Raji (cell line): Measurements from ENCODE around the gene PACSIN3.

Experiments used
- POLR2A ChIP-seq: IDR thresholded peaks from 2 replicates; pipeline ENCODE4 v1.6.1; 2011; ENCODE audit warnings: low read depth, low read length, control low read depth; ENCODE audit not compliant: insufficient read depth

The PACSIN3 gene

DNA sequence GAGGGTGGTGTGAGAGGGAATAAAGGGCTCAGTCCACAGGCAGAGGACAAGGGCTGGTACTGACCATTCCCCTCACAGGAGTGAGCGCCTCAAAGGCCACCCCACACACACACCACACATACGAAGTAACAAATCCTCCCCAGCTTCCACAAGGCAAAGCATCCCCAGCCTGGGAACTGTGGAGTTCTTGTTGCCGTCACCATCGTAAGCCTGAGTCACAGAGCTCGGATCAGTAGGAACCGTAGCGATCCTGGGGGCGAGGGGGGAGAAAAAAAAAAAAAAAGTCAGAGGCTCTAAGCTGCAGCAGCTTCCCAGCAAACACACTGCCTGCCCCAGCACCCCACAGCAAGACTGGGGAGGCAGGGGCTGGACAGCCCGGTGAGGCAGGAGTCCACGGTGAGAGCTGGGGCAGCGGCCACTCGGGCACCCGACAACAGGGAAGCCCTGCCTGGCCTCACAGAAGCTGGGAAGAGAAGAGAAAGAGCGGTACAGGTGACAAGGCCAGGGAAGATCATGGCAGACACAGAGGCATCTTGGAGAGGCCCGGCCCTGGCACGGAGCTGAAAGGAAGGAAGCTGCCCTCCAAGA is 20.9 kb downstream of the PACSIN3 start:
- TF ChIP-seq POLR2A, result no peak

DNA sequence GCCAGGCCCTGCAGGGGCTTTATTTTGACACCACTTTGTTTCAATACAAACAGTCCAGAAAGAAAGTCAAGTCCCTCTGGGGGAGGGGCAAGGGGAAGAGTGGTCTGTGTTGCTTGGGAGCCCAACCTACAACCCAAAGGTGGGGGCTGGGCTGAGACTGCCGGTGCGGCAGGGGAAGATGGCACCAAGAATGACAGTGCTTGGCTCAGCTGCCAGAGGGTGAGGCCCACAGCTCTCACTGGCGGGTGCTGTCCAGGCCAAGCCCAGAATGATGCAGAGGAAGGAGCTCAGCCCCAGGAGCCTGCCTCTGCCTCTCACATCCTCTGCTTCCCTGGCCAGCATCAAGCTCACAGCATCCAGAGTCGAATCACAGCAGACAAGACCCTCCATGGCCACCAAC is 21.9 kb downstream of the PACSIN3 start:
- TF ChIP-seq POLR2A, result no peak

DNA sequence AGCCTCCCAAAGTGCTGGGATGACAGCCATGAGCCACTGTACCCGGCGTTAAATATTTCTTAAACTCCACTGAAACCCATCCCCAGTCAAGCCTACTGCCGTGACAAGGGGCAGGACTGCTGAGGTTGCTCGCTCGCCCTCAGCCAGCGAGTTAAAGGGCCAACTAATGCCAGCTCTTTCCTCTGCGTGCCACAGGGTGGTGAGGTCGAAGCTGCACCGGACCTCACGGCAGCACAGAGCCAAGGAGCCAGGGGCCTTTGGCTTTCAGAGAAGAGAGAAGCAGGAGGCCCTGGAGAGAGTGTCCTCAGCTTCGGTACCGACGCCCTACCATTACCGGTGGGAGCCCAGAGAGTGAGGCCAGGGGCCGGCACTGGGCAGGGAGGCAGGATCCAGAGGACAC is 22.3 kb downstream of the PACSIN3 start:
- no peak for TF ChIP-seq POLR2A

DNA sequence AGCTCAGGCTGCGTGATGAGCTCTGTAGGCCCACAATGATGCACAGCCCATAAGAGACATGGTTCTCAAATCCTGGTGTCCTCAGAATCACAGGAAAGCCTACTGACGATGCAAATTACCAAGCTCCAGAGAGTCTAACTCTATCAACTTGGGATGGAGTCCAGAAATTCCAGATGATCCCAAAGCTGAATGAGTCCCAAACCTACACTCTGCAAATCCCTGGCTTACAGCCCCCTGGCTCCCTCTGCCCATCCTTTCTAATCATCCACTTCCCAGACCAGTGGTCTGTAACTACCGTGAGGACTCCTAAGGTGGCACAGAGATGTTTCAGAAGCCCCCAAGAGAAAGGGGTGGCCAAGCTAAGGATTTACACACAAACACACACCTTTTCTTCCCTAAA is 23.0 kb downstream of the PACSIN3 start:
- no peak for TF ChIP-seq POLR2A

DNA sequence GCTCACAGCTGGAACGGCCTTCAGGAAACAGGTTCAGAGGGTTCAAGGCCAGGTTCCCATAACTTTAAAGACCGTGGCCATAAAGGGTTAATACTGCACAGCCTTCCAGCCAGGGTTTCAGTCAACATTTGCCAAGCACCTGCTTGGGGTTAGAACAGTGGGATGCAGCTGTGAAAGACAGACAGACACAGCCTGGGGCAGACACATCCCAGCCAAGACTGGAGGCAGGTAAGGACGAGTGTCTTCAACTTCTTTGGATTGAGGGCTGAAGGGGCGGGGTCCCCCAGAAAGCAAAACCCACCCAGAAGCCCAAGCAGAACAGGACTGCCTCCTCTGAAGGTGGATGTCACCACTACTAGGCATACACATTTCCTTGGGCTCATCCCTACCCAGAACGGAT is 23.8 kb downstream of the PACSIN3 start:
- no peak for TF ChIP-seq POLR2A

DNA sequence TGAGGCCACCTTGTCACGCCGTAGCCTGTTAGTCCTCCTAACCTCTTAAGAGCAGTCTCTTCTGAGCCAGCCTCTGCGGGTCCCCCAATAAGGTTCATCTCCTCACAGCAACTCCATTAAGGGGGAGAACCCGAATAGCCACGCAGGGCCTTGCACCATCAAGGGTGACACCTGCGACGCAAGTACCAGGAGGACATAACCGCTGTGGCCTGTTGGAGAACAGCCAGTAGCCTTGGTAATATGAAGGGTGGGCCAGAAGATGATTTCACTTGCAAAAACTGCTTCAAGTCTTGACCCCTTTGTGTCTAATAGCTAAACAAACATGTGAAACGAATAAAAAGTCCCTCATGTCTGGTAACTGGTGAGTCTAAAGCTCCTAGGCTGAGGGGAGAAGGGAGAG is 24.3 kb downstream of the PACSIN3 start:
- TF ChIP-seq POLR2A, result no peak

DNA sequence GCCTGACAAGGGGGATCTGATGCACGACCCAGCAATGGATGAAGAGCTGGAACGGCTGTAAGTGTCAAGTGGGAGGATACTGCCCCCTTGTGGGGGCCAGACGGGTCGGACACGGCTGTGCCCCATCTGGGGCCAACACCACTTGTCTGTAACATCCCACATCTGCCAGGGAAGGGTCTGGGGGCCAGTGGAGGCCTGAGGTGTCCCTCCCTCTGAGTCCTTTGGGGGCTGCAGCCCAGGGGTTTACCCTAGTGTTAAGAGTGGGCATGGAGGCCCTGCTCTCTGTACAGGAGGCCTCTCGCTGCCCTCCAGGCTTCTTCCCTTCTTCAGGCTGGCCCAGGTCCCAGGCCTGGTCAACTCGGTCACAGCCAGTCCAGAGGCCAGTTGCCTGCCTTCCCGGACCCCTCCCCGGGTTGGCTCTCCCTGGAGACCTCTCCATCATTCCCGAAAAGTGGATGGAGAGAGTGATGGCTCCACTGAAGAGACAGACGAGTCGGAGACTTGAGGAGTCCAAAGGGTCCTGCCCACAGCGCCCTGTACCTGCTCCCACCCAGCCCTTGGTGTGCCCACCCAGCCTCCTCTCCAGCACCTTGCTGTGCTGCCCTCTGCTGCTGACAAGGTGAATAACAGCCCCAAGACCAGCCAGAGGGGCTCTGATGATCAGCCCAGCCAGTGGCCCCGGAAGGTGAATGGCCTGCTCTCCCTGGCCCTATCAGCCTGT is 24.9 kb downstream of the PACSIN3 start:
- no peak for TF ChIP-seq POLR2A

DNA sequence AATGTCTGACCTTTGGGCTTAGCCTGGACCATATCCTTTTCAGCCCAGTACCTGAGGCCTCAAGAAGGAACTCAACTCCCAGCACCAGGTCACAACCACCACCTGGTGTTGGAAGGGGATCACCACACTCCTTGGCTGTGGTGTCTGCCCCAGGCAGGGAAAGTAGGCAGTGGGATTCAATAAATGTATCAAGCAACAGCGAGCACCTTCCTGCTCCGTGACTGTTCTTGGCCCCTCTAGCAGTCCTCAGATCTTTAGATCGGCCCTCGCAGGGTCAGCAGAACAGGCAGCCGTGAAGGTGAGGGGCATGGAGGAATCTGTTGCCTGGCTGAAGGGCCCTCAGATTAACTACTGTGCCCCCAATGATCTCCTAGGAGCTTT is 25.5 kb downstream of the PACSIN3 start:
- TF ChIP-seq POLR2A, result no peak

DNA sequence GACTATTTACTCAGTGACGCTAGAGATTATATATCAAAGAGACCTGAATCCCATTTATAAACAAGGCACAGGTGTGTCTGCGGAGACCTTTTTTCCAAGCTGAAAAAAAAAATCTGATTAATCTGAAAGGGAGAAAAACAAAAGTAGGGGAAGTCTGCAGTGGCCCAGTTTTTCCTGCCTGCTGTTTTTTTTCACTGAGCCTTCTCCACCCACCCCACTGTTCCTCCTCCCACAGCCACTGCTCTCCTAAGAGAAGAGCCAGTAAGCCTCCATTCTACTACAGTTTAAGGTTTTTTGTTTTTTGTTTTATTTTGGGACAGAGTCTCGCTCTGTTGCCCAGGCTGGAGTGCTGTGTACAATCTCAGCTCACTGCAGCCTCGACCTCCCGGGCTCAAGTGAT is 28.0 kb downstream of the PACSIN3 start:
- TF ChIP-seq POLR2A, result no peak

DNA sequence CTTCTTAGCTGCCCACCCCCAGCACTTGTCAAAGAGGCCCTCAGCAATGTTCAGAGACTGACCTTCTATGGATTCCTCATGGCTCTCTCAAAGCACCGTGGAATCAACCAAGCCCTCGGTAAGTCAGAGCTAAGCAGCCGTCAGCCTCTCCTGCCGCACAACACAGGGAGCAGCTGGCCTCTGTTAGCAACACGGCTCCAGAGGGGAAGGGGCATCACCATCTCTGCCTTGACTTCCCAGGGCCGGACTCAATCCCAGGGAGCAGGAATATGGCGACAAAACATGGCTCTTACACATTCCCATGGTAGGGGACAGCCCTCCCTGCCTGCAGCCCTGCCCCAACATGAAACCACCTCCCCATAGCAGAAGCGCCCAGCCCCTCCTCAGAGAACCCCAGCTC is 28.4 kb downstream of the PACSIN3 start:
- no peak for TF ChIP-seq POLR2A

DNA sequence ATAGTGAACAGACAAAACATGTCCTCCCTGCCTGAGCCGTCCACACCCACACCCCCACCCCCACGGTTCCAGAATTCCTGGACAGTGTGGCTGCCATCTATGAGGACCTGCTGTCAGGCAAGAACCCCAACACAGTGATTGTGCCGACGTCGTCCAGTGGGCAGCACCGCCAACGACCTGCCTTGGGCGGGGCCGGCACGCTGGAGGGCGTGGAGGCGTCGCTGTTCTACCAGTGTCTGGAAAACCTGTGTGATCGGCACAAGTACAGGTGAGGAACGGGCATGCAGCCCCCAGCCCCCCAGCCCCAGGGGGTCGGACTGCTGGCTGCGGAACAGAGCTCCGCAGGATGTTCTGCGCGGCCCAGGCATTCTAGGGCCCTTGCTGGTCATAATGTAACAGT is 29.3 kb downstream of the PACSIN3 start:
- no peak for TF ChIP-seq POLR2A

DNA sequence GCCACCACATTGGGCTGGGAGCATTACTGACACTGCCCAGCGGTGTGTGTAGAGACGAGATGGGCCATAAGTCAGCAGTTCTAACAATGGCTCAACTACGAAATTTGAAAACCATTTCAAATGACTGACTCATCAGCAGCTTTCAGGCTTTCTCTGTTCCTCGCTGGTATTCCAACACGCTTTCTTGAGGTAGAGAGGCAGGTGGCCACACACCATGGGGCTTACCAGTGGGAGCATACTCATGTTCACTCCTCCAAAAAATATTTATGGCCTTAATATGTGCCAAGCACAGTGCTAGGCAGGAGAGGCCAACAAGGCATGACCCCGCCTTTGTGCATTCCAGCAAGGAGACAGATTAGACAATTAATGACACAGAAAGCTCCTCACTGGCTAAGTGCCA is 29.9 kb downstream of the PACSIN3 start:
- no peak for TF ChIP-seq POLR2A

DNA sequence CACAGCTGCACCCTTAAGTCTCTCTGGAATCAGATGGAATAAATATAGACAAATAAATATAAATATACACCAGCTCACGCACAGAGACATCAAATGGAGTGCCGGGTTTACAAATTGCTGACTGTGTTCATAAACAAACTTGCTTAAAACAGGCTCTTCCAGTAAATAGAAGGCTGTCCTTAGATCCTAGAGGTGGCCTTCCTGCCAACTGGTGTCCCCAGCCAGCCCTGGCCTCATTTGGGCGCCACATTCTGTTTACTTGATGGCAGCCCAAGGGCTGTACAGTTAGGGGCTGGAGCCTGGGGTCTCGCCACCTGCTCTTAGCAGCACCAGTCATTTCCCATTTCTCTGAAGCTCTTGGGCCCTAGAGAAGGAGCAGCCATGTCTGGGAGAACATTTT is 30.4 kb downstream of the PACSIN3 start:
- no peak for TF ChIP-seq POLR2A

DNA sequence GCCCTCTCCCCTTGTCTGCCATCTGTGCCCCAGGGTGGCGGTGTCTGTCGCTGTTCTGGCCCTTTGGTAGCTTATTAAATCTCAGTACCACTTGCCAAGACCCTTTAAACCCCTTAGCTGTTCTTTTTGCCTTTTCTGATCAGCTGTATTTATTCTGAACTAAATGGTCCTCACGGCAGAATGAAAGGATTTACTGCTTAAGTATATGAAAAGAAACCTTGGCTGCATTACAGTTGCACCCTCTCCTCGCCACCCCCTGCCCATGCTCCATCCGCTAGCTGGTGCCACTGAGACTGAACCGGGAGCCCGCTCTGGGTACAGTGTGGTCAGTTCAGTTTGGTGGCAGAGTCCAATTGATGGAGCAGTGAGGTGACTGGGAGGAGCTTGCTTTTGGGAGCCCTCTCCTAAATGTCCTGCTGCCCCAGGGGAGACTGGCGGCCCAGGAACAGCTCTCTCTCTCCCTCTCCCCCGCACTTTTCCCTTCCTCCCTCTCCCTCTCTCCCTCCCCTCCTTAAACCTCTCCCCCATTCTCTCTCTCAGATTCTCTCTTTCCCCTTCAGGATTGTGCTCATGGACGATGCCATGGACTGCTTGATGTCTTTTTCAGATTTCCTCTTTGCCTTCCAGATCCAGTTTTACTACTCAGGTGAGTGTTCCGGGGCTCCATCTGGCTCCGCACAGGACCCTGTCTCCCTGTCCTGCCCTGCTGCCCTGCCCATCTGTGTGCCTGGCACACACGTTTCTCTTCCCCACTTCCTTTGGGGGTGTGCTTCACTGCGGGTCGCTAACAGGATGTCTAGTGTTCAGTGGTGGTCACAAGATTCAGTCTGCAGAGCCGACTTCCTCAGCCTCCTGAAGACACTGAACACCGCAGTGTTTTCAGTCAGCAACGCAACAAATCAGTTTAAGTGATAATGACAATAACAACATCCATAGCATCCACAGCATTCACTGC is 31.3 kb downstream of the PACSIN3 start:
- no peak for TF ChIP-seq POLR2A

DNA sequence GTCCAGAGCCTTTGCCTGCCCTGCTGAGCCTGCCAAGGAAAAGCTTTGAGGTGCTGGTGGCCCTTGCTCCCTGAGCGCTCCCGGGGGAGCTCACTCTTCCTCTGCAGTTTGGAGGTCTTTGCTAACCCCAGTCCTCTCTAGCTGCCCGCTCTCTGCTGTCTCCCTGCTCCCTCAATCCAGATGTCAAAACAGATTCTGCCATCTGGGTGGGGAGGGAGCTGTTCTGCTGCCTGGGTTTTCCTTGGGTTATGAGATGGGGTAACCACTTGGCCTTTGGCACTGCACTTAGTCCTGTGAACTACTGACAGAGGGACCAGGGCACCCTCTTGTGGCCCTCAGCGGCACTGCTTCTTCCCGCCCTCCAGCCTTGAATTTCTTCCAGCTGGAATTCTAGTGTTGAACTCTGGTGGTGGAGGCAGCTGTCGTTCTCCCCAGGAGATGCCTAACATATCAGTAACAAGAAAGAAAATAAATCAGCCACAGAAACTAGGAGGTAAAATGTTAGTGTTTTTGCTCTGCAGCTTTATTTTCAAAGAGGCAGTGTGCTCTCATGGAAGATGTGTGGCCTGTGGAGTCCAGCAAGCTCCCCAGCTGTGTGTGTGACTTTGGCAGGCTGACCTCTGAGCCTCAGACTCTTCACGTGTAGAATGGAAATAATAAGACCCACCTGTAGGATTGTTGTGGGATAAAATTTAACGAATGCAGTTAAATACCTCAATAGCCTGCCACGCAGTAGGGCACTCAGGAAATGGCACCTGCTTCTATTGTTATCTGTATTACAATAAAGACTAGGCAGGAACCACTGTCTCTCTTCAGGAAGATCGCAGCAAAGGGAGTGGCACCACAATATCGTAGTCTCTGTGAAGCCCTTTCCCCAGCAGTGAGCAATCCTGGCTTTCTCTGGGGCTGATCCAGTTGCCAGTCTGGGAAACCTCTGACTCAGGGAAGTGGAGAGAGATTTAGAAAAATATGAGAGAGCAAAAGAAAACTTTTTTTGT is 33.0 kb downstream of the PACSIN3 start:
- TF ChIP-seq POLR2A, result no peak
